ENCODE results near the gene THBS2.
"Not testable (repeated sequence)": the region's sequence is repeated elsewhere in the genome, so short reads cannot be mapped to it uniquely, and the experiment has no call there.

THBS2 gene

DNA sequence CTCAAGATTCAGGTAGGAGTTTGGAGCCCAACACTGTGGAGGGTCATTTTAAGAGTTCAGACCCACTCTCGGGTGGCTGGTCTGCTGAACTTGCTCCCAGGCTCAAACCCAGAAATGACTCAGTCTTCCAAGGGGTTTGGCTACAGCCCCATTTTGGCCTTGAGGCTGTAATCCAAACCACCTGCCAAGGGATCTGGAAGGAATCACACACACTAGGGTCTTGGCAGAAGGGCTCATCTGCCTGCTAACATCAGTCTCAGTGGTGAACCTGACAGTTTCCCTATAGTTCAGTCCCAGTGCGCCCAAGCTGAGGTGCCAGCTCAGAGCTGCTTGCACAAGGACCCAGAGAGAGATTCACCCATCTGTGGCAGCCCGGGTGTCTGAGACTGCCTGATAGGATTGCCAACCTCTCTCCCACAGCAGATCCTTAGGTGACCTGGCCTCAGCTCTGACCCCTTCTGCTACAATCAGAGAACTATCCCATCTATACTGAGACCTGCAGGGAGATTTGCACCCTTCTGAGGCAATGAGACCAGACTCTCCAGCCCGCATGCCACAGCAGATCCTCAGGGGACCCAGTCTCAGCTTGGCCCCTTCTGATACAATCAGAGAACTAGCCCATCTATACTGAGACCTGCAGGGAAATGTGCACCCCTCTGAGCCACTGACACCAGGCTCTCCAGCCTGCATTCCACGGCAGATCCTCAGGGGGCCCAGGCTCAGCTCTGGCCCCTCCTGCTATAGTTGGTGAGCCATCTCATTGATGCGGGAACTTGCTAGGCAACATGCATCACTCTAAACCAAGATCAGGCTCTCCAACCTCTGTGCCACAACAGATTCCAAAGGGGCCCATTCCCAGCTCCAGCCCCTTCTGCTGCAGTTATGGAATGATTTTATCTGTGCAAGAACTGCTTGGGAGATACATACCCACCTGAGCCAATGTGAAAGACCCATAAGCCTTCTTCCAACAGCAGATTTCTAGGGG is 48.2 kb downstream of the THBS2 start:
- DNase-seq: no peak

GRCh38 chr6:169204167-169204566 is 49.5 kb downstream of the THBS2 start:
- DNase-seq: no peak

DNA sequence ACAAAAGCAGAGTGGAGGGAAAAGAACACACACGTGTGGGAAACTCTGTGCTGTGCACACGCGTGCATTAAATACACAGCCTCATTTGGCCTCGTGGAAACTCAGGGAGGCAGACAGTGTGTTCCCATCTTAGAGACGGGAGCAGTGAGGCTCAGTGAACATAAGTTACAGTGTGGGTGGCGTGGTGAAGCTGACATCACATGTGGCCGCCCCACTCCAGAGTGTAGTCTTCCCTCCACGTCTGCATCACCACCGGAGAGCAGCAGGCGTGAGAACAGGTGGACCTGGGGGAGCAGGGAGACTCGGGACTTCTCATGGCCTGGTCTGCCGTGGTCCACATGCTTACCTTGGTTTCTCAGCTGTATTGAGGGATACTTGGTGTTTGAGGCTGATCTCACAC is 51.7 kb downstream of the THBS2 start:
- DNase-seq: no peak

DNA sequence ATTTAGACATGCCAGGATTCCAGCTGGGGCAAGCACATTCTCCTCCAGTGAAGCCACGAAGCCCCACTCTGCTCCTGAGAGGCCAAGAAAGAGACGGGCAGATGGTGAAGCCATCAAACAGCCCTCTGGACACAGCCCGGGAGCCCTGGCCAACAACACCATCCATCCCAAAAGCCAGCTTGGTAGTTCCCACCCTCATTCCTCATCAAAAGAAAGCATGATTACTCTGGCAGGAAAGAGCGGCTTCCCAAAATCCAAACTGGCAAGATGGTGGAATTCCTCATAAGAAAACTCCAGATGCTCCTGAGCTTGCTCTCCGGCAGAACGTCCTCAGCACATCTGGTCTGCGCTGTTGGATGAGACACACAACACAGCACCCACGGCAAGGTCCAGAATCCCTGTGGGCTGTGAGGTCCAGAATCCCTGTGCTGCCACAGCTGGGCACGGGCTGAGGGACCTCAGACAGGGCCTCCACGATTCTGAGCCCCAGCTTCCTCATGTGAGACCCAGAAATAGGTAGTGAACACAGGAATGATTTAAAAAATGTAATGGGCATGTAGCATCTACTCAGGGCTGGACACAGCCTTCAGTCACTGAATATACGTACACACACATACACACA is 52.6 kb downstream of the THBS2 start:
- no peak for DNase-seq

GRCh38 chr6:169199625-169200335 is 53.9 kb downstream of the THBS2 start:
- DNase-seq: no peak

- no peak for DNase-seq
These were observed 54.8 kb downstream of the THBS2 start for GRCh38 chr6:169198885-169199284.

GRCh38 chr6:169197929-169198328 is 55.7 kb downstream of the THBS2 start:
- DNase-seq: not testable (repeated sequence)

DNA sequence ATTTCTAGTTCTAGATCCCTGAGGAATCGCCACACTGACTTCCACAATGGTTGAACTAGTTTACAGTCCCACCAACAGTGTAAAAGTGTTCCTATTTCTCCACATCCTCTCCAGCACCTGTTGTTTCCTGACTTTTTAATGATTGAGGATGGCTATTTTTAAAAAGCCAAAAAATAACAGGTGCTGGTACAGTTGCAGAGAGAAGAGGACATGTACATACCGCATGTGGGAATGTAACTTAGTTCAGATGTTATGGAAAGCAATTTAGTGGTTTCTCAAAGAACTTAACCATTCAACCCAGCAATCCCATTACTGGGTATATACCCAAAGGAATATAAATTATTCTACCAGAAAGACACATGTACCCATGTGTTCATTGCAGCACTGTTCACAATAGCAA is 57.4 kb downstream of the THBS2 start:
- DNase-seq: not testable (repeated sequence)

DNA sequence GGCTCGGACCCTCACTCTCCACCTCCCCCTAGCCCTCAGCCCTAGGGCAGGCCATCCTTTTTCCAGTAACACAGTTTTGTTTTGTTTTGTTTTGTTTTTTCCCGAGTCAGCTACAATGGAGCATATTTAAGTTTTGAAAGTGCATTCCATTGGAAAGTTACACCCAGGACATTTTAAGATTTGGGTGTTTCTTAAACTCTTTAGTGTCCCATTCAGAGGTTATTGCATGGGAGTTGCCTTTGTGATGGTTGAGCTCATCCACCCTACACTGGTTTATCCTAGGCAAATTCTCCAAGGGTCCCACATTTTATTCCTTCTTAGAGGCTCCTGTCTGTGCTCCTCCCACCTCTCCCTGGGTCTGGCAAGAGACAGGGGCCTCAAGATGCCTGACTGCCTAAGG is 58.9 kb downstream of the THBS2 start:
- DNase-seq: no peak

DNA sequence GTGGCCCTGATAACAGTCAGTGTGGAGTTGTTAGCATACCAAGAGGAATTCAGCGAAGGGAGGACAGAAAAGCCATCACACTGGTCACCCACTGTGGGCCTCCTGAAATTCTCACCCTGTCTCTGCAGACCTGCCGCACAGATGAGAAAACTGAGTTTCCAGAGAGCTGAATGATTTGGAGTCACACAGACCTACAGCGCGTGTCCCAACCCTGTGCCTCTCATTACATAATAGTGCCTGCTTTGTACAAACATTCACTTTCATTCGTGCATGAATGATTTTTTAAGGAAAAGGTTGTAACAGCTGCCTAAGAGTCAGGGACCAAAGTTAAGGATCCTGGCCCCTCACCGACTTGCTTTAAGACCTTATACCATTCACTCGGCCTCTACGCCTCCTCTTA is 62.7 kb downstream of the THBS2 start:
- DNase-seq: no peak

GRCh38 chr6:169190144-169190584 is 63.5 kb downstream of the THBS2 start:
- DNase-seq: no peak

DNA sequence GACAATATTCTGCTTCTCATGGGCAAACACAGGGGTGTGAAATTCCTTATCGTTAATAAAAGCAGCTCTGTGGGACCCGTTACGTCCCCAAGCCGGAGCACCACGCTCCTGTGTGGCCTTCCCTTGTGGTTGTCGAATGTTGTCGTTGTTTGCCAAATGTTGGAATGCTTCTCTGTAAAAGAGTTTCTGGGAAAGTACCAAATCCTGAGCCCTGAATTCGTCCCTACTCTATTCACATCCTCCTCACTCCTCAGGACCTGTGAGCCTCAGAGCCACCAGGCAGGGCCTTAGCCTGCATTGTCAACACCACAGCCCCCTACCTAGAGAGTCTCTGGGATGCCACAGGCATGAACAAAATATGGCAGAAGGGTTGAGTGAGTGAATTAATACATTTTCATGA is 64.0 kb downstream of the THBS2 start:
- DNase-seq: no peak

DNA sequence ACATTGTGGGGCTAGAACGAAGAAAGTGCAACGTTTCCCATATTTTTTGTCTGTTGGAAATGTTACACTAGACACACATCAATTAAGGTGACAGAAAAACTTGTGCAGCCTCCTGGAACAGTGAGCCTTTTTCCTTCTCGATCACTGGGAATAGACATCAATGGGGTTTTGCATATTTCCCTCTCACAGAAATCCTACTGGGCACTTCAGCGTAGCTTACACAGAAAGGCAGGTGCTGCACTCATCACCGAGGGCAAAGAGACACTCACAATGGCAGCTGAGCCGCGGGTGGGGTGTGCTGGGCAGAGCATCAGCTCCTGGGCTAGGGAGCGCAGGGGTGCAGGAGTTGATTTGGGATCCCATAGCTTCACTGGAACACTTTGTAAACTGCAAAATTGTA is 64.5 kb downstream of the THBS2 start:
- no peak for DNase-seq

GRCh38 chr6:169188475-169188874 is 65.2 kb downstream of the THBS2 start:
- DNase-seq: no peak

GRCh38 chr6:169188051-169188470 is 65.6 kb downstream of the THBS2 start:
- DNase-seq: no peak

- no peak for DNase-seq
These were observed 67.0 kb downstream of the THBS2 start for GRCh38 chr6:169186496-169187169.

DNA sequence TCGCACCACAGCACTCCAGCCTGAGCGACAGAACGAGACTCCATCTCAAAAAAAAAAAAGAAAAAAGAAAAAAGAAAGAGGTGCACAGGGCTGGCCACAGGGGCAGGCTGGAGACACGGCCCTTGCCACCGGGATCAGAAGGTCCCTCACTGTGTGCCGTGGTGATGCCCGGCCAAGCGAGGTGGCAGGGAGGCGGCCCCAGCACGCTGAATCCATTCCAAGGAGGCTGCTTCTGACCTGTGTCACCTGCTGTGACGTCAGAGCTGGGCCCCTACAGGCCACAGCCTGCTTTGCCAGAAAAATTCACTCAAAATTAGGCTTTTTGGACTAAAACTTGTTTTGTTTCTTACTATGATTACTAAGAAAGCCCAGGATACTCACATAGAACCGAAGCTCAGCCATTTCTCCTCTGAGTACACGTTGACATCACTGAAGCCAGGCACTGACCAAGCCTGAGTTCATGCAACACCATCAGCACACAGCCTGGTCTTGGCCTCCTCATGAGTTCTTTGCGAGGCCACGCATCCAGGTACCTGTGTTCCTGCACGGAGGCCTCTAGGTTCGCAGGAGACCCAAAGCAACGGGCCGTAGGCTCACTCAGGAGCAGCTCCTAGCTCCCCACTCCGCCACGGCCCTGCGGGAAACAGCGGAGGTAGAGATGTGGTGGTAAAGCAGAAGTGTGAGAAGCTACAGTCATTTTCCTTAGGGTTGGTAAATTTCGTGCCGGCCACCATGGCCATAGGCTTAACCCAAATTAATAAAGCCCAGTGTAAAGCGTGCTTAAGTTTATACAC is 67.8 kb downstream of the THBS2 start:
- DNase-seq: no peak

GRCh38 chr6:169185011-169185521 is 68.6 kb downstream of the THBS2 start:
- DNase-seq: no peak

DNA sequence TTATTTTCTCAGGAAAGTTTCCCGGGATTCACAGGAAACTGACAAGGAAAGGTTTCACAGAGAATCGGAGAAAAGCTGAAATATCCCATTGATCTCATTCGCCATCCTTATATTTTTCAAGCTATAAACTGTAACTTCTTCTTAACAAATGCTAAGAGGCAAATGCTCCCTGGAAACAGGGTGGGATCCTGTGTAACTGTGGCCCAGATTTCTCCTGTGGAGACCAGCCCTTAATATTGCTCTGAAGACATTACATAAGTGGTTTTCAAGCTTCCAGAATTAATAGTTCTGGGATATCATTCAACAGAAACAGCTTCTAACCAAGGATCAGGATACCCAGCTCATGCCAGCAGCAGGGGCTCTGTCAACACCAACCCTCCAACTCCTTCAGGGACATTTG is 69.2 kb downstream of the THBS2 start:
- DNase-seq: no peak

DNA sequence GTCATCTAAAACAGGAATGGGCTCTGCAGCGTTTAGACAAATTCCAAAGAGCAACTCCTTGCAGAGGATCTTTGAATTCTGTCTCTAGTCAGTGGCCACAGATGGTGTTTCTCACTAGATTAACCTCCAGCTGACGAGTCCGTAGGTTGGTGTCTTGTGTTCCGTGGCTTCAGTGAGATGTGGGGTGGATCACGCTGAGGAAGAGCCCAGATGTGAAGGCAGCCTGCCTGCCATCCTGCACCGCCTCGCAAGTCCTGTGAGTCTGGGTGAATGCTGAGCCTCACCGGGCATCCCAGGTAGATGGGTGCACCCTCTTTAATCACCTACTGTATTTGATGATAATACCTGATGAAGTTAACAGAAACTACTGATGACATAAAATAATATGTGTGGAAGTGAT is 70.4 kb downstream of the THBS2 start:
- no peak for DNase-seq

GRCh38 chr6:169179831-169180230 is 73.8 kb downstream of the THBS2 start:
- DNase-seq: not testable (repeated sequence)

Data from CD4-positive, alpha-beta T cell treated with Interleukin-17A for 4 hours (primary cell).